Upper lobe of right lung (tissue), 1 donor: Measurements from ENCODE around the gene CAPS. TPM values are rescaled to one million over a fixed set of nuclear protein-coding genes. Genes with fewer than 3 reads are reported as not detected.
A peak's percentile ranks its signal among the peaks of the same experiment; 100 is the strongest.

Source experiments
- ATAC-seq: fragments of 200-7000 bp; cut with Tn5 transposase; one replicate; pipeline ENCODE4 v1.9.1; 2020; ENCODE audit warnings: mild to moderate bottlenecking, moderate library complexity
- DNase-seq: peaks from one replicate; pipeline ENCODE4 v3.0.0-alpha.2; 2020
- H3K27ac ChIP-seq: fragments of 200-600 bp; one replicate; pipeline ENCODE4 v1.8.0; 2022
- H3K27me3 ChIP-seq: fragments of 200-600 bp; one replicate; pipeline ENCODE4 v1.8.0; 2022; ENCODE audit warnings: mild to moderate bottlenecking
- H3K36me3 ChIP-seq: fragments of 200-600 bp; one replicate; pipeline ENCODE4 v1.8.0; 2022
- H3K4me1 ChIP-seq: fragments of 200-600 bp; one replicate; pipeline ENCODE4 v1.8.0; 2022
- H3K4me3 ChIP-seq: fragments of 200-600 bp; one replicate; pipeline ENCODE4 v1.8.0; 2022; ENCODE audit warnings: mild to moderate bottlenecking
- H3K9me3 ChIP-seq: fragments of 200-600 bp; one replicate; pipeline ENCODE4 v1.8.0; 2022
- CTCF ChIP-seq: fragments of 200-600 bp; IDR thresholded peaks from one replicate; pipeline ENCODE4 v1.8.0; 2022; ENCODE audit warnings: antibody characterized with exemption
- intact Hi-C: fragments of 100-400 bp; cut with DNase I; formaldehyde crosslinking; loops from one replicate; pipeline ENCODE4 v1.11.0; 2022
- total RNA-seq: library from RNA; stranded (reverse); fragmentation: NEBNext Ultra II Directional; extraction: Animal tissue kit (Norgen Biotek cat#: 25700); gene quantifications from one replicate; pipeline ENCODE4 v1.2.1, GENCODE V29; 2021
- donor health status: DM: no; HTN: yes; CAD: no; lungs with severe emphysema.

CAPS gene
- total RNA-seq, 1 donor from 2014 or later = 12.5 TPM

- DNase-seq = no peak
- peaks cover 9% of the 10 kb centered on the region for H3K4me1 ChIP-seq
- intact Hi-C loops = no loop called here
Measured at GRCh38 chr19:5899728-5900526, 14.1 kb upstream of the CAPS start.

DNA sequence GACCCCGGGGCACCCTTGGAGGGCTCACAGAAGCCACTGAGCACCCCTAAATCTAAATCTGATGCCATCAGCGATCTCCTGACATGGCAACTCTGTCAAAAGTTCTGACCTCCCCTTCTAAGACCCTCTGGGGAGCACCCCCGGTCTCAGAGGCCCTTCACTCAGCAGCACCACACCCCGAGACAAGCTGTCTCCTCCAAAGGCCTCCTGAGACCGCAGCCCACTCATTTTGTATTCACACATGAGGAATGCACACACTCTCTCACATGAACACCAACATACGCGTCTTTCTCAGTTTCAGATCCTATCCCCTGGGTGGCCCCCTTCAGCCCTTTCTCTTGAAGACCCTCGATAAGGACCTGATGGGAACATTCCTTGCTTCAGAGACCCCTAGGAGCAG is 13.1 kb upstream of the CAPS start:
- no peaks in the 10 kb centered on the region for H3K9me3 ChIP-seq
- no peak for TF ChIP-seq CTCF
- DNase-seq = no peak
- H3K27me3 ChIP-seq = no peaks in the 10 kb centered on the region
- H3K4me3 ChIP-seq = no peak overlapping the region
- H3K36me3 ChIP-seq = peaks cover 8% of the 10 kb centered on the region
- H3K4me1 ChIP-seq = peaks cover 18% of the 10 kb centered on the region
- no peak overlapping the region for H3K27ac ChIP-seq
- no peak for ATAC-seq
- intact Hi-C loops = no loop called here

More at GRCh38 chr19:5899728-5900526, 14.1 kb upstream of the CAPS start:
- Histone ChIP-seq H3K27me3 (no peaks in the 10 kb centered on the region), H3K9me3 (no peaks in the 10 kb centered on the region), H3K4me3 (no peak overlapping the region), H3K27ac (no peak overlapping the region), H3K36me3 (peaks cover 18% of the 10 kb centered on the region)
- ATAC-seq = no peak
- no peak for TF ChIP-seq CTCF

DNA sequence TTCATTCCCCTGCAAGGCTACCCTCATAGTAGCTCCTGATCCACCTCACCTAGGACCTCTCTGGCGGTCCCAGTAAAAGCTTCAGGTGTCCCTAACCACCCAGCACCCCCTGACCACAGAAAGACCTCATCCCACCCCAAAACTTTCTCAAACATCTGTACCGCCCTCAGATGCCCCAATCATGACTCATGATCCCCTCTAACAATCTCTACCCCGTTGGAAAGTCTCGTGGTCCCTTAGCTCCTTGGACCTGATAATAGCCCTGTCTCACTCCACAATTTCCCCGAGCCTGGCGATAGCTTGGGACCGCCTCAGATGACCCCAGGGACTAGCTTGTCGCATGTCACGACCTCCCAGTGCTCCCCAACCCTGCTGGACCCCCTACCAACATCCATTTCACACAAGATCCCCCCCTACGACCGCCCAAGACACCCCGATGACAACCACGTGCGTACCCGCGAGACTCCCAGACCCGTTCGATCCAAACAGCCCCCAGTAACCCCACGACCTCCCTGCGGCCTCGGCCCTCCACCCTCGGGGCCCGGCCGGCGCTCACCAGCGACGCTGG is 10.9 kb upstream of the CAPS start:
- DNase-seq (no peak), ATAC-seq (no peak)
- TF ChIP-seq CTCF = no peak
- intact Hi-C loops = no loop called here
- Histone ChIP-seq H3K36me3 (no peaks in the 10 kb centered on the region), H3K9me3 (no peaks in the 10 kb centered on the region), H3K27me3 (no peaks in the 10 kb centered on the region), H3K4me3 (peak overlapping the region; percentile 94), H3K27ac (peak overlapping the region; percentile 90), H3K4me1 (peaks cover 22% of the 10 kb centered on the region)

DNA sequence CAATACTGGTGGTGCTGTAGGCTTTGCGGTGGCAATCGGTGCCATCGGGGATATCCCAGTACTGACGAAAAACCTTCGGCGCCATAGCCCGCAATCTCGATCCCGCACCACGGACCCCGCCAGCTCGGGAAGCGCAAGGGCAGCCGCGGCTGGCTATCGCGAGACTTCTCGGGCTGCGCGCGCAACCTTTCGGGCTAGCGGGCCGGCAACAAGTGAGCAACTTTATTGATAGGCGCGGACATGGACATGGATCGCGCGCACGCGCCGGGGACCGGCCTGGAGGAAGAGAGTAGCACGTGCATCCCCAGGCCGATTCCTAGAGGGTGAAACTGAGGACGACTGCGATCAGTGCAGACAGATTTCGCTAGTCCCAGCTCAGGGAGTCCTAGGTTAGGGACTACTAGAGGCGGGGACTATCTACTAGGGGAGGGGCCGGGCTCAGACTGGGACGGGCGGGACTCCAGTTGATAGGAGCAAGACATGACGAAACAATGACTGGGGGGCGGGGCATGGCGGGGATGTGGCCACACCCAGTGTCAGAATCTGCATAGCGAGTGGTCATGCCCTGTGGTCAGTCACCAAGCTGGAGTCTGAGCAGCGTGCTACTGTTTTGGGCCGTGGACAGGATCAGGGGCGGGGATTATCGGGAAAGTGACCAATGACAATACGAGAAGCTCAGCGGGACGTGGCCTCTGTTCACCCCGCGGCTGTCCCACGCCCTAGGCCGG is 10.3 kb upstream of the CAPS start, which contains the start of gene NDUFA11:
NDUFA11 (minus strand) TSS at position 167 of the 728 bp plus-strand sequence; CDS start at position 85, 82 bp downstream.
- H3K27ac ChIP-seq = peak within 1 kb of the TSS; percentile 90
- intact Hi-C loops = no loop called here
- DNase-seq (peak; percentile 99), ATAC-seq (peak; percentile 80)
- H3K27me3 ChIP-seq = no peaks in the 10 kb centered on the region
- peak within 1 kb of the TSS; percentile 94 for H3K4me3 ChIP-seq
- TF ChIP-seq CTCF = no peak
- no peaks in the 10 kb centered on the region for H3K9me3 ChIP-seq
- no peaks in the 10 kb centered on the region for H3K36me3 ChIP-seq
- H3K4me1 ChIP-seq = peaks cover 22% of the 10 kb centered on the region

DNA sequence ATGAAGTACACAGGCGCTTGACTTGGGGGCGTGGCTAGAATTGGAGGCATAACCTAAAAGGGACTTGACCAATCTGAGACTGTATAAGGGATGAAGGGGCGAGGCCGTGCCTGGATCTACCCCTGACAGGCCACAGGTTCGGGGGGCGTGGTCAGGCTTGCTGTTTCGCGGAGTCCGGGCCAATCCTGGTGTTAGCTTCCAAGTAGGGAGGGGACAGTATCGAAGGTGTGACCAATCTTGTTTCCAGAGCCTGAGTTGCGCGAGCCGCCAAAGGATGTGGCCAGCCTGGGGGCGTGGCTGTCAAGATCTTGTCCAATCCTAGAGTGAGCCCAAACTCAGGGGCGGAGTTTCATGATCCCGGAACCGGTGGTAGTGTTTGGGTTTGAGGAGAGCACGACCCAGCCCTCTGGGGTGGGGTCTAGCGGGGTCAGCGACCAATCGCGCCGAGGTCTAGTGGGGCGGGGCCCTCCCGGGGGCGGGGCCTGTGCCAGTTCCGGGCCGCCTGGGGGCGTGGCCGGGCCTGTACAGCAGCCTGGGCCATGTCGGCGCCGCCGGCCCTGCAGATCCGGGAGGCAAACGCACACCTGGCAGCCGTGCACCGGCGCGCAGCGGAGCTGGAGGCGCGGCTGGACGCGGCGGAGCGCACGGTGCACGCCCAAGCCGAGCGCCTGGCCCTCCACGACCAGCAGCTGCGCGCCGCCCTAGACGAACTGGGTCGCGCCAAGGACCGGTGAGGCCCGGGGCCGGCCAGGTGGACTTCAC is 9.5 kb upstream of the CAPS start, which contains the start of gene VMAC:
VMAC (plus strand) TSS at position 521 of the 762 bp plus-strand sequence; CDS start at position 540, 19 bp downstream.
- DNase-seq = peak; percentile 100
- no peak for TF ChIP-seq CTCF
- H3K36me3 ChIP-seq = peaks cover 6% of the 10 kb centered on the region
- peak within 1 kb of the TSS; percentile 94 for H3K4me3 ChIP-seq
- H3K27me3 ChIP-seq = no peaks in the 10 kb centered on the region
- intact Hi-C loops = no loop called here
- peak within 1 kb of the TSS; percentile 90 for H3K27ac ChIP-seq
- no peaks in the 10 kb centered on the region for H3K9me3 ChIP-seq
- peaks cover 22% of the 10 kb centered on the region for H3K4me1 ChIP-seq
- peak; percentile 88 for ATAC-seq
